ENCODE results near the gene EIF2AK2.

- TF ChIP-seq CTCF (IDR thresholded peaks at IDR 0.05) (no peak), ZFX (IDR thresholded peaks at IDR 0.05; ENCODE audit: borderline replicate concordance) (no peak)
Observed at GRCh38 chr2:37201766-37202165, 45.0 kb upstream of the EIF2AK2 start.

Data from 22Rv1 (cell line).